OCI-M1 (cell line): ENCODE measurements around the gene TTC9C.
A peak's percentile ranks its signal among the peaks of the same experiment; 100 is the strongest.
"Not testable (repeated sequence)": the region's sequence is repeated elsewhere in the genome, so short reads cannot be mapped to it uniquely, and the experiment has no call there.

Experiments used
- DNase-seq: peaks from one replicate; lab custom pipeline; 2025; lab: John Stamatoyannopoulos, UW

TTC9C gene

GRCh38 chr11:62709247-62710000 lies 18.9 kb upstream of the TTC9C start:
- DNase-seq = peak; percentile 99

- peak; percentile 86 for DNase-seq
These were observed 18.3 kb upstream of the TTC9C start for GRCh38 chr11:62710001-62710345.

DNA sequence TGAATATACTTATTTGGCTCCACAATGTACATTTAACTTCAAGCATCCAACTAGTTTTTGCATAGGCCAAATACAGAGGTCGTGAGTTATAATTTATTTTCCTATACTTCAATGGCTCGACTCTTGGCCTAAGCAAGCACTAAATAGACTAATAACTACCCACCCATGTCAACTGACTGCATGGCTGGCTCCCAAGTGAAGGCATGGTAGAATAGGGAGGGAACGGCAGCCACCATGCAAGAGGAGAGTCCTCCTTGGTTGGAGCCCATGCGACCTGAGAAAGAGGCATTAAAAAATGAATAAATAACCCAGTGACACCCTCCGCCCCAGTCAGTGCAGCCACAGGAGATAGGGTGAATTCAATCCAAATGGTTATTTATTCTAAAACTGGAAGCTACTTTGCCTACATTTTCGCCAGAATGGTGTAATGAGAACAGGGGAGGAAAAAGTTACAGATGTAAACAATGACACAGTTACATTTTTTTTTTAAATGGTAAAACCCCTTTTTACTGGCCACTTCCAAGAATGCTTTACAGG lies 15.9 kb upstream of the TTC9C start:
- no peak for DNase-seq

- DNase-seq = no peak
These were observed 15.4 kb upstream of the TTC9C start for GRCh38 chr11:62712861-62713260.

- no peak for DNase-seq
These were observed 14.9 kb upstream of the TTC9C start for GRCh38 chr11:62713343-62713742.

- DNase-seq = no peak
These were observed 12.8 kb upstream of the TTC9C start for GRCh38 chr11:62715150-62716130.

- no peak for DNase-seq
These were observed 12.1 kb upstream of the TTC9C start for GRCh38 chr11:62716206-62716605.

GRCh38 chr11:62716816-62717215 lies 11.5 kb upstream of the TTC9C start:
- DNase-seq = no peak

- no peak for DNase-seq
These were observed 8.8 kb upstream of the TTC9C start for GRCh38 chr11:62719302-62719978.

GRCh38 chr11:62721994-62722393 lies 6.3 kb upstream of the TTC9C start:
- no peak for DNase-seq

GRCh38 chr11:62724171-62724570 lies 4.1 kb upstream of the TTC9C start:
- no peak for DNase-seq

- DNase-seq = no peak
These were observed 2.6 kb upstream of the TTC9C start for GRCh38 chr11:62725646-62726045.

- DNase-seq = no peak
These were observed 2.0 kb upstream of the TTC9C start for GRCh38 chr11:62726156-62726914.

DNA sequence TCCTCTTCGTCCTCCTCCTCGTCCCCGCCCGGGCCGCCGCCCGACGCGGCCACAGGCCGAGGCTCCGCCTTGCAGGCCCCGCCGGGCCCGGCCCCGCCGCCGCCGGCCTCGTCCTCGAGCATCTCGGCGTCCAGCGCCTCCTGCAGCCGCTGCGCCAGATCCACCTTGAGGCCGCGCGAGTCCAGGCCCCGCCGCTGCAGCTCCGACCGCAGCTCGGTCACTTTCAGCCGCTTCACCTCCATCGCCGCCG lies 1.4 kb upstream of the TTC9C start:
- DNase-seq = no peak

DNA sequence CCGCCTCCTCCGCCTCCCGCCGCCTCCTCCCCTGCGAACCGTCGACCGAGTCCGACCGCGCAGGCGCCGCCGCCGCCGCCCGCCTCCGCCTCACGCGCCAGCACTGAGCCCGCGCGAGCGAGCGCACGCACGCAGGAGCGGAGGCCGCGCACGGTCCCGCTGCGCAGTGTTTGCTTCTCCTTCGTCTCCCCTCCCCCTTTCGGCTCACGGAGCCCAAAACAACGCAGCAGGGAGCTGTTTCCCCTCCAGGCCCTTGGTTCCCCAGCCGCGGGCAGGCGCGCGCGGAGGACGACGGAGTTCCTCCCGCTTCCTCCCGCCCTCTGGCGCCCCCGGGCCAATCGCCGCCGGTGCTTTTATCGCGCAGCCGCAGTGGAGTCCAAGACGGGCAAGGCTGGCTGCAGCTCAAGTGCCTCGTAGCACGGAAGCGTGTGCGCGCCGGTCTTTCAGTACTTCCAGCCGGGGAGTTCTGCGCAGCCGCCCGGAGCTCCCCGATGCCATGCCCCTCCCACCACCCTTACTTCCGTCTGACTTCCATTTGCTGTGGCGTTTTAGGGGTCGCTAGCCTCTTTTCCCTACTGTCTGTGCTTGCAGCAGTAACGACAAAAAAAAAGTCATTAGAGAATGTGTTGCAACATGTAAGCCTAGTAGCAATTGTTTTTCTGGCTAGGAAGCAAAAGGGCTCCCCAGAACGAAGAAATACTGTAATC lies 968 bp upstream of the TTC9C start, which contains the start of gene HNRNPUL2:
Gene HNRNPUL2 (minus strand): TSS at position 293 of the 707 bp plus-strand sequence. CDS start 301 bp downstream, outside the sequence.
- peak; percentile 99 for DNase-seq

GRCh38 chr11:62727872-62728170 lies 465 bp upstream of the TTC9C start:
- peak; percentile 99 for DNase-seq

DNA sequence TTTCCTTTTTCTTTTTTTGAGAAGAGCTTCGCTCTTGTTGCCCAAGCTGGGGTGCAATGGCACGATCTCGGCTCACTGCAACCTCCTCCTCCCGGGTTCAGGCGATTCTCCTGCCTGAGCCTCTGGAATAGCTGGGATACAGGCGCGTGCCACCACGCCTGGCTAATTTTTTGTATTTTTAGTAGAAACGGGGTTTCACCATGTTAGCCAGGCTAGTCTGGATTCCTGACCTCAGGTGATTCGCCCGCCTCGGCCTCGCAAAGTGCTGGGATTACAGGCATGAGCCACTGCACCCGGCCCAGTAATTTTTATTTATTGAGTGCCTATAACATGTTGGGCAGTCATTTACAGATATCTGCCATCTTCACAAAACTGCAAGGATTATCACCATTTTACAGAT lies 1.8 kb downstream of the TTC9C start:
- DNase-seq = not testable (repeated sequence)

- DNase-seq = peak; percentile 57
These were observed 4.5 kb downstream of the TTC9C start for GRCh38 chr11:62732830-62733229.

GRCh38 chr11:62737196-62737595 lies 8.9 kb downstream of the TTC9C start:
- DNase-seq = no peak

- DNase-seq = no peak
These were observed 19.3 kb downstream of the TTC9C start for GRCh38 chr11:62747475-62748160.

- DNase-seq = not testable (repeated sequence)
These were observed 21.6 kb downstream of the TTC9C start for GRCh38 chr11:62749931-62750330.
